HepG2 (cell line): Measurements from ENCODE around the gene BOLA3. TPM values are rescaled to one million over a fixed set of nuclear protein-coding genes. Genes with fewer than 3 reads are reported as not detected.

ENCODE experiments used
- ETV6 ChIP-seq: sonication (generic); formaldehyde crosslinking; conservative IDR thresholded peaks from 2 replicates; pipeline ENCODE4 v1.4.0; 2020; ENCODE audit warnings: missing genetic modification reagents
- MAFK ChIP-seq, 2 experiments: IDR thresholded peaks in 1 of 2; conservative IDR thresholded peaks in 1 of 2; 2 replicates each; pipeline ENCODE4 v1.6.1; 2011; ENCODE audit warnings: improper control_type of control experiment in 2 of 2, low read length in 2 of 2
- MED8 ChIP-seq: sonication (generic); formaldehyde crosslinking; IDR thresholded peaks from 2 replicates; pipeline ENCODE4 v1.8.1; 2023; ENCODE audit warnings: mild to moderate bottlenecking, missing genetic modification reagents; ENCODE audit not compliant: insufficient replicate concordance
- RCOR2 ChIP-seq: IDR thresholded peaks from 2 replicates; pipeline ENCODE4 v1.6.1; 2016; ENCODE audit warnings: missing biosample characterization, missing genetic modification reagents
- ZBTB7B ChIP-seq: sonication (generic); formaldehyde crosslinking; IDR thresholded peaks from 2 replicates; pipeline ENCODE4 v1.4.0; 2020; ENCODE audit warnings: missing genetic modification reagents
- ZFP1 ChIP-seq: IDR thresholded peaks from 2 replicates; pipeline ENCODE4 v1.6.1; 2016
- ZNF674 ChIP-seq: sonication (generic); formaldehyde crosslinking; IDR thresholded peaks from 2 replicates; pipeline ENCODE4 v1.5.0; 2020; ENCODE audit warnings: low read depth, mild to moderate bottlenecking, missing genetic modification reagents
- polyA plus RNA-seq, 8 experiments: library from polyadenylated mRNA; depleted of rRNA in 3 of 8; stranded (reverse) in 7 of 8; unstranded in 1 of 8; fragments of >200 nt; fragmentation: Illumina TruSeq in 4 of 8; extraction: Trizol in 4 of 8; gene quantifications; 2 replicates each; pipeline versions ENCODE4 v1.2.1 to v1.2.3, GENCODE V29; 2011 to 2016; ENCODE audit warnings: low read depth in 4 of 8, missing spikeins in 1 of 8, mixed read lengths in 1 of 8; ENCODE audit not compliant: insufficient read depth in 1 of 8
- total RNA-seq, 5 experiments: library from RNA; depleted of rRNA; stranded (reverse); fragments of >200 nt; fragmentation: Illumina TruSeq; extraction: Trizol; gene quantifications; 2 replicates each; pipeline ENCODE4 v1.2.3, GENCODE V29; 2016; ENCODE audit warnings: low read depth in 1 of 5
- TF ChIP-seq, protein P1 (sequence below): sonication (generic); formaldehyde crosslinking; IDR thresholded peaks from one replicate; pipeline ENCODE4 v1.5.1; 2020; ENCODE audit warnings: mild to moderate bottlenecking, missing genetic modification reagents; ENCODE audit errors: not compliant biosample characterization
- TF ChIP-seq, protein P2 (sequence below): IDR thresholded peaks from 2 replicates; pipeline ENCODE4 v1.6.1; 2016; ENCODE audit warnings: mild to moderate bottlenecking
- TF ChIP-seq, protein P3 (sequence below): sonication (generic); formaldehyde crosslinking; IDR thresholded peaks from 2 replicates; pipeline ENCODE4 v1.5.1; 2020; ENCODE audit warnings: missing genetic modification reagents, mild to moderate bottlenecking, borderline replicate concordance
- TF ChIP-seq, protein P4 (sequence below): sonication (generic); formaldehyde crosslinking; IDR thresholded peaks from 2 replicates; pipeline ENCODE4 v1.5.0; 2020; ENCODE audit warnings: mild to moderate bottlenecking, missing genetic modification reagents, borderline replicate concordance

BOLA3 gene
- total and polyA plus RNA-seq, 2 of the 13 experiments (the other 11 are each of a cell fraction or from before 2014, with no cell fraction given): 89.7 to 170 TPM

DNA sequence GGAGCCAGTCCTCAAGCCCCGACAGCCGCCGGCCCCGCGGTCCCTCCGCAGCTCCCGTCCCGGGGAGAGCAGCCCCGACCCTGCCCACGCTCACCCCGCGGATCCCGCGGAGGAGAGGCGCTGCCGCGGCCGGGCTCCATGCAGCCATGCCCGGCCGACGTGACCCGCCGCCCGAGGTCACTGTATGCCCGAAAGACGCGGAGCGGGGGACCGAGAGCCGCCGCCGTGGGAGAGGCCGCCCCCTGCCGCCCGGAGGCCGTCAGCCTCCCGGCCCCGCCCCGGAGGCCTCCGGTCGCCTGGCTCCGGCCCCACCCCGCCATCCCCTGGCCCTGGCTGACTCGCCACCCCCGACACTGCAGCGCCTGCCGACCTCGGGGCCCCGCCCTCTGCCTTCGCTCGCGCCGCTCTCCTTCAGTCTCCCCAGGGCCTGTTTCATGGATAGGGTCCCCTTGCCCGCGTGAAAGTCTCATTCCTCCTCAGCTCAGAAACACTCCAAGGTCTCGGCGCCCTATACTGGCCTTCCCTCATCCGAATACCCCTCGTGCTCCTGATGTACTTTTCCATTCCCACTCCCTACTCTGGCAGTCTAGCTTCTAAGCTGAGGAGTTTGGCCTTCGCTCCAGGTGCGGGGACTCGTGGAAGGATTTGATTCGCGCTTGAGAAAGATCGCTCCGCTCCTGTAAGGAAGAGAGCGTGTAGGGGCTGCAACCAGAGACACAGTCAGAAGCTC is at the start of gene BOLA3 (continued):
- TF ChIP-seq, protein P1, sequence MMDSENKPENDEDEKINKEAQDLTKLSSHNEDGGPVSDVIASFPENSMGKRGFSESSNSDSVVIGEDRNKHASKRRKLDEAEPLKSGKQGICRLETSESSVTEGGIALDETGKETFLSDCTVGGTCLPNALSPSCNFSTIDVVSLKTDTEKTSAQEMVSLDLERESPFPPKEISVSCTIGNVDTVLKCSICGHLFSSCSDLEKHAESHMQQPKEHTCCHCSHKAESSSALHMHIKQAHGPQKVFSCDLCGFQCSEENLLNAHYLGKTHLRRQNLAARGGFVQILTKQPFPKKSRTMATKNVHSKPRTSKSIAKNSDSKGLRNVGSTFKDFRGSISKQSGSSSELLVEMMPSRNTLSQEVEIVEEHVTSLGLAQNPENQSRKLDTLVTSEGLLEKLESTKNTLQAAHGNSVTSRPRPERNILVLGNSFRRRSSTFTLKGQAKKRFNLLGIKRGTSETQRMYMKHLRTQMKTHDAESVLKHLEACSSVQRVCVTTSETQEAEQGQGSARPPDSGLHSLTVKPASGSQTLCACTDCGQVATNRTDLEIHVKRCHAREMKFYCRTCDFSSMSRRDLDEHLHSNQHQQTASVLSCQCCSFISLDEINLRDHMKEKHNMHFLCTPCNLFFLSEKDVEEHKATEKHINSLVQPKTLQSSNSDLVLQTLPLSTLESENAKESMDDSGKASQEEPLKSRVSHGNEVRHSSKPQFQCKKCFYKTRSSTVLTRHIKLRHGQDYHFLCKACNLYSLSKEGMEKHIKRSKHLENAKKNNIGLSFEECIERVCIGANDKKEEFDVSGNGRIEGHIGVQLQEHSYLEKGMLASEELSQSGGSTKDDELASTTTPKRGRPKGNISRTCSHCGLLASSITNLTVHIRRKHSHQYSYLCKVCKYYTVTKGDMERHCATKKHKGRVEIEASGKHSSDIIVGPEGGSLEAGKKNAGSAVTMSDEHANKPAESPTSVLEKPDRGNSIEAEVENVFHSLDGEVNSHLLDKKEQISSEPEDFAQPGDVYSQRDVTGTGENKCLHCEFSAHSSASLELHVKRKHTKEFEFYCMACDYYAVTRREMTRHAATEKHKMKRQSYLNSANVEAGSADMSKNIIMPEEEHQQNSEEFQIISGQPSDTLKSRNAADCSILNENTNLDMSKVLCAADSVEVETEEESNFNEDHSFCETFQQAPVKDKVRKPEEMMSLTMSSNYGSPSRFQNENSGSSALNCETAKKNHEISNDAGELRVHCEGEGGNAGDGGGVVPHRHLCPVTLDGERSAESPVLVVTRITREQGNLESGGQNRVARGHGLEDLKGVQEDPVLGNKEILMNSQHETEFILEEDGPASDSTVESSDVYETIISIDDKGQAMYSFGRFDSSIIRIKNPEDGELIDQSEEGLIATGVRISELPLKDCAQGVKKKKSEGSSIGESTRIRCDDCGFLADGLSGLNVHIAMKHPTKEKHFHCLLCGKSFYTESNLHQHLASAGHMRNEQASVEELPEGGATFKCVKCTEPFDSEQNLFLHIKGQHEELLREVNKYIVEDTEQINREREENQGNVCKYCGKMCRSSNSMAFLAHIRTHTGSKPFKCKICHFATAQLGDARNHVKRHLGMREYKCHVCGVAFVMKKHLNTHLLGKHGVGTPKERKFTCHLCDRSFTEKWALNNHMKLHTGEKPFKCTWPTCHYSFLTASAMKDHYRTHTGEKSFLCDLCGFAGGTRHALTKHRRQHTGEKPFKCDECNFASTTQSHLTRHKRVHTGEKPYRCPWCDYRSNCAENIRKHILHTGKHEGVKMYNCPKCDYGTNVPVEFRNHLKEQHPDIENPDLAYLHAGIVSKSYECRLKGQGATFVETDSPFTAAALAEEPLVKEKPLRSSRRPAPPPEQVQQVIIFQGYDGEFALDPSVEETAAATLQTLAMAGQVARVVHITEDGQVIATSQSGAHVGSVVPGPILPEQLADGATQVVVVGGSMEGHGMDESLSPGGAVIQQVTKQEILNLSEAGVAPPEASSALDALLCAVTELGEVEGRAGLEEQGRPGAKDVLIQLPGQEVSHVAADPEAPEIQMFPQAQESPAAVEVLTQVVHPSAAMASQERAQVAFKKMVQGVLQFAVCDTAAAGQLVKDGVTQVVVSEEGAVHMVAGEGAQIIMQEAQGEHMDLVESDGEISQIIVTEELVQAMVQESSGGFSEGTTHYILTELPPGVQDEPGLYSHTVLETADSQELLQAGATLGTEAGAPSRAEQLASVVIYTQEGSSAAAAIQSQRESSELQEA (CRISPR knock-in tag): no peak
- TF ChIP-seq ETV6 (CRISPR knock-in tag) (no peak; the same call in 1 of the 2 replicates), ZBTB7B (CRISPR knock-in tag) (0 out of 2 replicates have a peak, but pooled peaks have one; percentile 28), RCOR2 (CRISPR knock-in tag) (no peak; the same call in 1 of the 2 replicates), MED8 (CRISPR knock-in tag) (peak; percentile 48), ZFP1 (CRISPR knock-in tag) (0 out of 2 replicates have a peak, but pooled peaks have one; percentile 14), MAFK (conservative IDR thresholded peaks at IDR 0.05 in 1 of 2, IDR thresholded peaks at IDR 0.05 in 1 of 2; ENCODE audit: low read length in 2 of 2) (no peak), ZNF674 (CRISPR knock-in tag) (0 out of 2 replicates have a peak, but pooled peaks have one; percentile 70)
- TF ChIP-seq, protein P2, sequence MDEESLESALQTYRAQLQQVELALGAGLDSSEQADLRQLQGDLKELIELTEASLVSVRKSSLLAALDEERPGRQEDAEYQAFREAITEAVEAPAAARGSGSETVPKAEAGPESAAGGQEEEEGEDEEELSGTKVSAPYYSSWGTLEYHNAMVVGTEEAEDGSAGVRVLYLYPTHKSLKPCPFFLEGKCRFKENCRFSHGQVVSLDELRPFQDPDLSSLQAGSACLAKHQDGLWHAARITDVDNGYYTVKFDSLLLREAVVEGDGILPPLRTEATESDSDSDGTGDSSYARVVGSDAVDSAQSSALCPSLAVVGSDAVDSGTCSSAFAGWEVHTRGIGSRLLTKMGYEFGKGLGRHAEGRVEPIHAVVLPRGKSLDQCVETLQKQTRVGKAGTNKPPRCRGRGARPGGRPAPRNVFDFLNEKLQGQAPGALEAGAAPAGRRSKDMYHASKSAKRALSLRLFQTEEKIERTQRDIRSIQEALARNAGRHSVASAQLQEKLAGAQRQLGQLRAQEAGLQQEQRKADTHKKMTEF: peak; percentile 80; the same call in 1 of the 2 replicates
- TF ChIP-seq, protein P3, sequence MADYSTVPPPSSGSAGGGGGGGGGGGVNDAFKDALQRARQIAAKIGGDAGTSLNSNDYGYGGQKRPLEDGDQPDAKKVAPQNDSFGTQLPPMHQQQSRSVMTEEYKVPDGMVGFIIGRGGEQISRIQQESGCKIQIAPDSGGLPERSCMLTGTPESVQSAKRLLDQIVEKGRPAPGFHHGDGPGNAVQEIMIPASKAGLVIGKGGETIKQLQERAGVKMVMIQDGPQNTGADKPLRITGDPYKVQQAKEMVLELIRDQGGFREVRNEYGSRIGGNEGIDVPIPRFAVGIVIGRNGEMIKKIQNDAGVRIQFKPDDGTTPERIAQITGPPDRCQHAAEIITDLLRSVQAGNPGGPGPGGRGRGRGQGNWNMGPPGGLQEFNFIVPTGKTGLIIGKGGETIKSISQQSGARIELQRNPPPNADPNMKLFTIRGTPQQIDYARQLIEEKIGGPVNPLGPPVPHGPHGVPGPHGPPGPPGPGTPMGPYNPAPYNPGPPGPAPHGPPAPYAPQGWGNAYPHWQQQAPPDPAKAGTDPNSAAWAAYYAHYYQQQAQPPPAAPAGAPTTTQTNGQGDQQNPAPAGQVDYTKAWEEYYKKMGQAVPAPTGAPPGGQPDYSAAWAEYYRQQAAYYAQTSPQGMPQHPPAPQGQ (CRISPR knock-in tag): 0 out of 2 replicates have a peak, but pooled peaks have one; percentile 26
- TF ChIP-seq, protein P4, sequence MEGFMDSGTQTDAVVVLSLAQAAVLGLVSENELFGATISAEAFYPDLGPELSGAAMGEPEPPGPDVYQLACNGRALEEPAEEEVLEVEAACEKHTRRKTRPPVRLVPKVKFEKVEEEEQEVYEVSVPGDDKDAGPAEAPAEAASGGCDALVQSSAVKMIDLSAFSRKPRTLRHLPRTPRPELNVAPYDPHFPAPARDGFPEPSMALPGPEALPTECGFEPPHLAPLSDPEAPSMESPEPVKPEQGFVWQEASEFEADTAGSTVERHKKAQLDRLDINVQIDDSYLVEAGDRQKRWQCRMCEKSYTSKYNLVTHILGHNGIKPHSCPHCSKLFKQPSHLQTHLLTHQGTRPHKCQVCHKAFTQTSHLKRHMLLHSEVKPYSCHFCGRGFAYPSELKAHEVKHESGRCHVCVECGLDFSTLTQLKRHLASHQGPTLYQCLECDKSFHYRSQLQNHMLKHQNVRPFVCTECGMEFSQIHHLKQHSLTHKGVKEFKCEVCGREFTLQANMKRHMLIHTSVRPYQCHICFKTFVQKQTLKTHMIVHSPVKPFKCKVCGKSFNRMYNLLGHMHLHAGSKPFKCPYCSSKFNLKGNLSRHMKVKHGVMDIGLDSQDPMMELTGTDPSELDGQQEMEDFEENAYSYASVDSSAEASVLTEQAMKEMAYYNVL (CRISPR knock-in tag): peak; percentile 82; the same call in 1 of the 2 replicates
